HG03097 (cell line): ENCODE measurements around the gene ATXN7L1.
"Not testable (repeated sequence)": the region's sequence is repeated elsewhere in the genome, so short reads cannot be mapped to it uniquely, and the experiment has no call there.

Source experiments
- ATAC-seq: cut with Tn5 transposase; IDR thresholded peaks from one replicate; pipeline ENCODE4 v1.9.1; 2021; ENCODE audit not compliant: unreplicated experiment, low FRiP score

ATXN7L1 gene

GRCh38 chr7:105712877-105713276 is 163.5 kb downstream of the ATXN7L1 start:
- ATAC-seq: no peak

- ATAC-seq: no peak
These were observed 164.5 kb downstream of the ATXN7L1 start for GRCh38 chr7:105711726-105712402.

- not testable (repeated sequence) for ATAC-seq
These were observed 165.7 kb downstream of the ATXN7L1 start for GRCh38 chr7:105710720-105711119.

- no peak for ATAC-seq
These were observed 167.7 kb downstream of the ATXN7L1 start for GRCh38 chr7:105708763-105709080.

- no peak for ATAC-seq
These were observed 168.2 kb downstream of the ATXN7L1 start for GRCh38 chr7:105707967-105708762.

- ATAC-seq: no peak
These were observed 169.0 kb downstream of the ATXN7L1 start for GRCh38 chr7:105707381-105707780.

- no peak for ATAC-seq
These were observed 171.0 kb downstream of the ATXN7L1 start for GRCh38 chr7:105705427-105705826.

GRCh38 chr7:105703207-105703930 is 173.0 kb downstream of the ATXN7L1 start:
- no peak for ATAC-seq

- ATAC-seq: no peak
These were observed 176.7 kb downstream of the ATXN7L1 start for GRCh38 chr7:105699568-105700236.

- no peak for ATAC-seq
These were observed 177.9 kb downstream of the ATXN7L1 start for GRCh38 chr7:105698531-105698930.

- ATAC-seq: no peak
These were observed 178.6 kb downstream of the ATXN7L1 start for GRCh38 chr7:105697753-105698152.

GRCh38 chr7:105697169-105697568 is 179.2 kb downstream of the ATXN7L1 start:
- not testable (repeated sequence) for ATAC-seq

GRCh38 chr7:105693576-105693975 is 182.8 kb downstream of the ATXN7L1 start:
- ATAC-seq: no peak

GRCh38 chr7:105691680-105692564 is 184.5 kb downstream of the ATXN7L1 start:
- ATAC-seq: no peak

GRCh38 chr7:105691082-105691679 is 185.2 kb downstream of the ATXN7L1 start:
- no peak for ATAC-seq

GRCh38 chr7:105690325-105690945 is 186.0 kb downstream of the ATXN7L1 start:
- no peak for ATAC-seq

- no peak for ATAC-seq
These were observed 187.2 kb downstream of the ATXN7L1 start for GRCh38 chr7:105689067-105689819.

GRCh38 chr7:105688617-105689016 is 187.8 kb downstream of the ATXN7L1 start:
- ATAC-seq: no peak
